Psoas muscle (tissue), 8 donors: ENCODE measurements around the gene NMU. TPM values are rescaled to one million over a fixed set of nuclear protein-coding genes. Genes with fewer than 3 reads are reported as not detected.

Source experiments
- ATAC-seq, 4 donors: fragments of 200-7000 bp; cut with Tn5 transposase; one replicate each; pipeline ENCODE4 v1.9.1; 2020; ENCODE audit warnings: moderate library complexity in 3 of 4, mild to moderate bottlenecking in 2 of 4
- DNase-seq, 2 donors: peaks; one replicate each; pipeline ENCODE4 v3.0.0-alpha.2; 2020
- H3K27ac ChIP-seq: fragments of 200-600 bp; one replicate; pipeline ENCODE4 v1.8.0; 2022
- H3K27me3 ChIP-seq, 3 donors: fragments of 200-600 bp in 1 of 3; one replicate each; pipeline versions ENCODE4 v1.6.1 to v1.8.0; 2013 to 2022; ENCODE audit warnings: low read length in 2 of 3, mild to moderate bottlenecking in 2 of 3, moderate library complexity in 1 of 3; ENCODE audit not compliant: insufficient read depth in 3 of 3
- H3K36me3 ChIP-seq, 2 donors: fragments of 200-600 bp in 1 of 2; one replicate each; pipeline versions ENCODE4 v1.6.1 to v1.8.0; 2013 to 2022; ENCODE audit warnings: low read depth in 1 of 2, mild to moderate bottlenecking in 1 of 2, moderate library complexity in 1 of 2; ENCODE audit not compliant: insufficient read depth in 1 of 2
- H3K4me1 ChIP-seq: fragments of 200-600 bp; one replicate; pipeline ENCODE4 v1.8.0; 2022
- H3K4me3 ChIP-seq: fragments of 200-600 bp; one replicate; pipeline ENCODE4 v1.8.0; 2022; ENCODE audit warnings: mild to moderate bottlenecking
- H3K9me3 ChIP-seq: fragments of 200-600 bp; one replicate; pipeline ENCODE4 v1.8.0; 2022
- WGBS, 3 donors: extraction: QIAGEN DNeasy Blood & Tissue Kit; methylation state at CpG; one replicate each; pipeline versions ENCODE4 v1.1.6 to v1.1.7; 2013; 5-methylcytosine and 5-hydroxymethylcytosine counted together
- intact Hi-C, 2 donors: fragments of 100-400 bp; cut with DNase I; formaldehyde crosslinking; loops; one replicate each; pipeline versions ENCODE4 v1.11.0 to v1.14.2; 2022
- polyA plus RNA-seq, 3 donors: library from polyadenylated mRNA; stranded (reverse); fragments of 200-250 nt; gene quantifications; one replicate each; pipeline ENCODE4 v1.2.3, GENCODE V29; 2013
- total RNA-seq, 4 donors: library from RNA; stranded (reverse); fragmentation: NEBNext Ultra II Directional in 2 of 4; extraction: Animal tissue kit (Norgen Biotek cat#: 25700) in 2 of 4; gene quantifications; one replicate each; pipeline versions ENCODE4 v1.2.1 to v1.2.4, GENCODE V29; 2021 to 2023
- TF ChIP-seq, protein P1 (sequence below): fragments of 200-600 bp; IDR thresholded peaks from one replicate; pipeline ENCODE4 v1.8.0; 2022; ENCODE audit warnings: antibody characterized with exemption
- donor health status: healthy with polysubstance abuse.
- donor health status: DM: no; HTN: no; CAD: no; lungs with moderate emphysema.
- donor health status: Bipolar disorder and iron deficiency.
- donor health status: healthy.
- donor health status: DM: yes; HTN: yes; CAD: no.
- donor health status: DM: no; HTN: no; CAD: no.
- donor health status: DM: no; HTN: no; CAD: no.
- donor health status: DM: yes; HTN: yes; CAD: no.

The NMU gene
- total and polyA plus RNA-seq, 7 donors: not detected

DNA sequence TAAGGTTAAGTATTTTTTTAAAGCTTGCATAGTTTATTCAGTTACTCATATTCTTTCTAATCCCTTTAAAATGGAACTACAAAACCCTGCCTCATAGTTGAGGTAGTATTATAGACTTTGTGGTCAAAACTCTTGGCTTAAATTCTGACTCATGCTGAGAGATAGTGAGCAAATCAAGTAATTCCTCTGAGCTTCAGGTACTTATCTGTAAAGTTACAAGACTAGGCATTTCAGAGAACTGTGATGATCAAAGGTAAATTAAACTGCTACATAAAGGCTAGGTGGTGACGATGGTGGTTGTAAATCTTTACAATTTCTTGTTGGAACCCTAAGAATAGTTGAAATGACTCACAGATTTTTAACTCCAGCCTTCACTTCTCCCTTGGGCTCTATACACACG, 86.2 kb downstream of the NMU start:
- no peaks in the 10 kb centered on the region for H3K36me3 ChIP-seq
- intact Hi-C loops: loop anchor here (5.0 to 10.0 kb wide), 6 partner anchors 113 to 305 kb away; partner anchors contain the start of genes EXOC1 (in 2 of the 2), SRD5A3 (in 1 of the 2) and TMEM165 (in 1 of the 2)
- TF ChIP-seq, protein P1, sequence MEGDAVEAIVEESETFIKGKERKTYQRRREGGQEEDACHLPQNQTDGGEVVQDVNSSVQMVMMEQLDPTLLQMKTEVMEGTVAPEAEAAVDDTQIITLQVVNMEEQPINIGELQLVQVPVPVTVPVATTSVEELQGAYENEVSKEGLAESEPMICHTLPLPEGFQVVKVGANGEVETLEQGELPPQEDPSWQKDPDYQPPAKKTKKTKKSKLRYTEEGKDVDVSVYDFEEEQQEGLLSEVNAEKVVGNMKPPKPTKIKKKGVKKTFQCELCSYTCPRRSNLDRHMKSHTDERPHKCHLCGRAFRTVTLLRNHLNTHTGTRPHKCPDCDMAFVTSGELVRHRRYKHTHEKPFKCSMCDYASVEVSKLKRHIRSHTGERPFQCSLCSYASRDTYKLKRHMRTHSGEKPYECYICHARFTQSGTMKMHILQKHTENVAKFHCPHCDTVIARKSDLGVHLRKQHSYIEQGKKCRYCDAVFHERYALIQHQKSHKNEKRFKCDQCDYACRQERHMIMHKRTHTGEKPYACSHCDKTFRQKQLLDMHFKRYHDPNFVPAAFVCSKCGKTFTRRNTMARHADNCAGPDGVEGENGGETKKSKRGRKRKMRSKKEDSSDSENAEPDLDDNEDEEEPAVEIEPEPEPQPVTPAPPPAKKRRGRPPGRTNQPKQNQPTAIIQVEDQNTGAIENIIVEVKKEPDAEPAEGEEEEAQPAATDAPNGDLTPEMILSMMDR: no peak
- WGBS, 3 donors: 74 to 78% (median 75%) methylated on average over 2 of the region's 2 CpGs
- no peaks in the 10 kb centered on the region for H3K27me3 ChIP-seq
- ATAC-seq (no peak), DNase-seq (no peak)
- H3K27ac ChIP-seq: no peak overlapping the region
- no peaks in the 10 kb centered on the region for H3K9me3 ChIP-seq
- H3K4me3 ChIP-seq: no peak overlapping the region
- peaks cover 17% of the 10 kb centered on the region for H3K4me1 ChIP-seq

DNA sequence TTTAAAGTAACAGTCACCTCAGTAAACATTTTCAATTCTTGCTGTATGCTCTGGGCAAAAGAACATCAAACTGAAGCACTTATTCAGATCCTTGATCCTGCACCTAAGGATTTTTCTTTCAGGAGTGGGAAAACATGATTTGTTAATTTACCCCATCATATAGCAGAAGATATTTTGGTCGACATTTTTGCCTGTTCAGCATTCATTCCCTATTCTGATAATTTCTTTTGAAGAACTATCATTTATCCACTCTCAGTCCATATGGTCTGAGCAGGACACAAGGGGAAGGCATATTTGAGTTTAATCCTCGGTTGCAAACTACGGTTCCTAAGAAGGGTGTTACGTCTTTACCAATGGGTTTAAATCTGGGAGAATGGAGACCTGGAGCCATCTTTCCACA, 88.2 kb downstream of the NMU start:
- TF ChIP-seq, protein P1: no peak
- Histone ChIP-seq H3K27ac (peak overlapping the region; percentile 96), H3K4me3 (peak overlapping the region; percentile 97), H3K9me3 (no peaks in the 10 kb centered on the region), H3K36me3 (no peaks in the 10 kb centered on the region), H3K4me1 (peaks cover 18% of the 10 kb centered on the region), H3K27me3 (no peaks in the 10 kb centered on the region)
- WGBS, 3 donors: 73 to 79% (median 77%) methylated on average over 4 of the region's 4 CpGs
- ATAC-seq (no peak), DNase-seq (no peak)
- intact Hi-C loops: loop anchor here (2.0 to 10.0 kb wide), 5 partner anchors 111 to 304 kb away; partner anchors contain the start of genes EXOC1 (in 1 of the 2), SRD5A3 (in 1 of the 2) and TMEM165 (in 1 of the 2)

DNA sequence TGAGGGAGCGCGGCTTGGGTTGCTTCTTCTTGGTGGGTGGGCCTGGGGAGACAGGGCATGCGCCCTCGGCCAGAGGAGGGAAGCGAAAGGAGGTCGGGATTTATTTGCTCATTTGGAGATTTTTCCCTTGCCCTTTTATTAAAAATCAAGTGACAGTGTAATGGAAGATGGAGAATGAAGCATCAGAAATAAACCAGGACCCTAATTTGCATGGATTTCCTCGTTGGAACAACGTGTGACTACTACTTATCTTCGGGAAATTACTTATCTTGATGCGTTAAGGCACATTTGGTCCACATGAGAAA, 88.7 kb downstream of the NMU start:
- WGBS, 3 donors: 1 to 2% (median 1%) methylated on average over 10 of the region's 10 CpGs
- intact Hi-C loops: loop anchor here (2.0 to 10.0 kb wide), 5 partner anchors 110 to 305 kb away; partner anchors contain the start of genes EXOC1 (in 1 of the 2), SRD5A3 (in 1 of the 2) and TMEM165 (in 1 of the 2)
- Histone ChIP-seq H3K27ac (peak overlapping the region; percentile 96), H3K27me3 (no peaks in the 10 kb centered on the region), H3K4me3 (peak overlapping the region; percentile 97), H3K36me3 (no peaks in the 10 kb centered on the region), H3K9me3 (no peaks in the 10 kb centered on the region), H3K4me1 (peaks cover 18% of the 10 kb centered on the region)
- ATAC-seq (no peak), DNase-seq (peak in 1 of 2 donors; percentile 64)
- TF ChIP-seq, protein P1: no peak

DNA sequence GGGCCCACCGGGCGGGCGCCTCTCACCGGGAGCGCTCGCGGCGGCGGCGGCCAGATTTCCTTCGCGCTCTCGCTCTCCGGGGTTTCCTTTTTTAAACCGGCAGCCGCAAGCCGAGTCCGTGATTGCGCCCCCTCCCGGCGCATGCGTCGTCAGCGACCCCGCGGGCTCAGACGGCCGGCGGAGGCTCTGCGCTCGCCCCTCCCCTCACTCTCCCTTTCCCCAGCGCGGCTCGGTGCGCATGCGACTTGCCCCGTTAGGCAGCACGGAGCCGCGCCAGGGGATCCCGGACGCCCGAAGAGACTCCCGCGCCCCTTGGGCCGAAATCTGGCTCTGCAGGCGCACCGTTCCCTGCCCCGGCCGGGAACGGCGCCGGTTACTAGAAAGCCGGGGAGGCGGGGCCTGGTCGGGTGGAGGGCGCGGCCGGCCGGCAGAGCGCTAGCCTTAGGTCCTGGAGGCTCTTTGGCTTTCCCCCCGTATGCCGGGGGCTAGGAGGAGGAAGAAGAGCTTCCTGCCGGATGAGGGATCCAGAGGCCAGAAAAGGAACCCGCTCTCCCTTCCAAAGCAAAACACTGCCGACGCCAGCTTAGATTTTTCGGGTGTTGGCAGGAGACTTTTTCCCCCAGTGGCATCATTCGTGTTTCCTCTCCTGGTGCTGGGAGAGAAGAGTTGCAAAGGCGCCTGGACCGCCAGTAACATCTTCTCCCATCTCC, 89.2 kb downstream of the NMU start, which contains the start of gene CLOCK:
Gene CLOCK (minus strand): TSS at position 154 of the 710 bp plus-strand sequence. CDS start 64,124 bp downstream, outside the sequence.
- H3K4me1 ChIP-seq: peaks cover 18% of the 10 kb centered on the region
- WGBS, 3 donors: 0% methylated on average over 51 to 71 of the region's 71 CpGs
- DNase-seq (peak; percentile 91 to 95), ATAC-seq (peak; percentile 87 to 93 (median 90))
- no peaks in the 10 kb centered on the region for H3K27me3 ChIP-seq
- TF ChIP-seq, protein P1: peak; percentile 63
- no peaks in the 10 kb centered on the region for H3K9me3 ChIP-seq
- H3K36me3 ChIP-seq: no peaks in the 10 kb centered on the region
- intact Hi-C loops: loop anchor here (2.0 to 10.0 kb wide), 5 partner anchors 110 to 305 kb away; partner anchors contain the start of genes EXOC1 (in 1 of the 2), SRD5A3 (in 1 of the 2) and TMEM165 (in 1 of the 2)
- peak within 1 kb of the TSS; percentile 97 for H3K4me3 ChIP-seq
- H3K27ac ChIP-seq: peak within 1 kb of the TSS; percentile 96
